PFSK-1 (cell line): ENCODE results near the gene MYH7.

Source experiments
- POLR2AphosphoS5 ChIP-seq: IDR thresholded peaks from 2 replicates; pipeline ENCODE4 v1.6.1; 2012; ENCODE audit warnings: low read depth, mild to moderate bottlenecking, control low read depth, low read length, moderate library complexity
- SIN3A ChIP-seq: IDR thresholded peaks from 2 replicates; pipeline ENCODE4 v1.6.1; 2012; ENCODE audit warnings: mild to moderate bottlenecking, low read length, moderate library complexity, borderline replicate concordance; ENCODE audit not compliant: insufficient read depth
- TF ChIP-seq, protein P1 (sequence below), 2 experiments: IDR thresholded peaks; 2 replicates each; pipeline versions ENCODE4 v1.6.1 to v1.8.0; 2011 to 2012; ENCODE audit warnings: low read depth in 2 of 2, low read length in 2 of 2, control low read depth in 1 of 2, inconsistent platforms in 1 of 2, mild to moderate bottlenecking in 1 of 2, moderate library complexity in 1 of 2; ENCODE audit not compliant: insufficient read depth in 1 of 2

DNA sequence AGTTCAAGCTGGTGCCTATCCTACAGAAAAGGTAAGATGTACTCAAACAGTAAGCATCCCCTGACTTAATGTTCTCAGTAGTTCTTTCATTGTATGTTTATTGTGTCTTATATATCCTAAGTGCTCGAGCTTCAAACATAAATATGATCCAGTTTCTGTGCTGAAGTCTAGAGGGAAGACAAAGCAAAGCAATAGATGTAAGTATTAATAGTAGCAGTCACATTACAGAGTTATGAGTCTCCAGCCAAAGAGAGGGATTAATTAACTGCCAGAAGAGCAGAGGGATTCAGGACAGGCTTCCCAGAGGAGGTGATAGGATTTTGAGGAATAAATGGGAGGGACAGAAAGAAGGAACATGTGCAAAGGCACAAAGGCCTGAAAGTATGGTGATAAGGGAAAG, 35.5 kb upstream of the MYH7 start:
- TF ChIP-seq POLR2AphosphoS5 (no peak), SIN3A (no peak)
- TF ChIP-seq, protein P1, sequence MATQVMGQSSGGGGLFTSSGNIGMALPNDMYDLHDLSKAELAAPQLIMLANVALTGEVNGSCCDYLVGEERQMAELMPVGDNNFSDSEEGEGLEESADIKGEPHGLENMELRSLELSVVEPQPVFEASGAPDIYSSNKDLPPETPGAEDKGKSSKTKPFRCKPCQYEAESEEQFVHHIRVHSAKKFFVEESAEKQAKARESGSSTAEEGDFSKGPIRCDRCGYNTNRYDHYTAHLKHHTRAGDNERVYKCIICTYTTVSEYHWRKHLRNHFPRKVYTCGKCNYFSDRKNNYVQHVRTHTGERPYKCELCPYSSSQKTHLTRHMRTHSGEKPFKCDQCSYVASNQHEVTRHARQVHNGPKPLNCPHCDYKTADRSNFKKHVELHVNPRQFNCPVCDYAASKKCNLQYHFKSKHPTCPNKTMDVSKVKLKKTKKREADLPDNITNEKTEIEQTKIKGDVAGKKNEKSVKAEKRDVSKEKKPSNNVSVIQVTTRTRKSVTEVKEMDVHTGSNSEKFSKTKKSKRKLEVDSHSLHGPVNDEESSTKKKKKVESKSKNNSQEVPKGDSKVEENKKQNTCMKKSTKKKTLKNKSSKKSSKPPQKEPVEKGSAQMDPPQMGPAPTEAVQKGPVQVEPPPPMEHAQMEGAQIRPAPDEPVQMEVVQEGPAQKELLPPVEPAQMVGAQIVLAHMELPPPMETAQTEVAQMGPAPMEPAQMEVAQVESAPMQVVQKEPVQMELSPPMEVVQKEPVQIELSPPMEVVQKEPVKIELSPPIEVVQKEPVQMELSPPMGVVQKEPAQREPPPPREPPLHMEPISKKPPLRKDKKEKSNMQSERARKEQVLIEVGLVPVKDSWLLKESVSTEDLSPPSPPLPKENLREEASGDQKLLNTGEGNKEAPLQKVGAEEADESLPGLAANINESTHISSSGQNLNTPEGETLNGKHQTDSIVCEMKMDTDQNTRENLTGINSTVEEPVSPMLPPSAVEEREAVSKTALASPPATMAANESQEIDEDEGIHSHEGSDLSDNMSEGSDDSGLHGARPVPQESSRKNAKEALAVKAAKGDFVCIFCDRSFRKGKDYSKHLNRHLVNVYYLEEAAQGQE (IDR thresholded peaks at IDR 0.05; ENCODE audit: insufficient read depth in 1 of 2, low read depth in 2 of 2, low read length in 2 of 2), result no peak
